ENCODE measurements around the gene HEBP2. TPM values are rescaled to one million over a fixed set of nuclear protein-coding genes. Genes with fewer than 3 reads are reported as not detected.
"Not testable (repeated sequence)": the region's sequence is repeated elsewhere in the genome, so short reads cannot be mapped to it uniquely, and the experiment has no call there.

HEBP2 gene
- total RNA-seq, 1 donor from 2014 or later = 53.0 TPM

GRCh38 chr6:138421608-138422007 lies 17.6 kb downstream of the HEBP2 start:
- peaks cover 4% of the 10 kb centered on the region for H3K27me3 Mint-ChIP-seq (ENCODE audit: unreplicated experiment)
- peak overlapping the region; percentile 25 for H3K4me3 Mint-ChIP-seq (ENCODE audit: unreplicated experiment)
- no peak overlapping the region for H3K27ac Mint-ChIP-seq (ENCODE audit: unreplicated experiment)
- peaks cover 10% of the 10 kb centered on the region for H3K9me3 Mint-ChIP-seq (ENCODE audit: unreplicated experiment)
- peaks cover 4% of the 10 kb centered on the region for H3K36me3 Mint-ChIP-seq (ENCODE audit: unreplicated experiment)
- peaks cover 3% of the 10 kb centered on the region for H3K4me1 Mint-ChIP-seq (ENCODE audit: low read depth, unreplicated experiment)
- no peak for TF ChIP-seq CTCF (IDR thresholded peaks at IDR 0.05; ENCODE audit: partially characterized antibody, unreplicated experiment)
- no peak for DNase-seq

- Mint-ChIP-seq H3K4me1 (ENCODE audit: low read depth, unreplicated experiment) (peaks cover 3% of the 10 kb centered on the region), H3K36me3 (ENCODE audit: unreplicated experiment) (peaks cover 4% of the 10 kb centered on the region), H3K4me3 (ENCODE audit: unreplicated experiment) (no peak overlapping the region), H3K27ac (ENCODE audit: unreplicated experiment) (no peak overlapping the region), H3K9me3 (ENCODE audit: unreplicated experiment) (peaks cover 5% of the 10 kb centered on the region), H3K27me3 (ENCODE audit: unreplicated experiment) (peaks cover 6% of the 10 kb centered on the region)
- no peak for DNase-seq
- no peak for TF ChIP-seq CTCF (IDR thresholded peaks at IDR 0.05; ENCODE audit: partially characterized antibody, unreplicated experiment)
Observed at GRCh38 chr6:138422861-138423260, 18.8 kb downstream of the HEBP2 start.

GRCh38 chr6:138424004-138424904 lies 20.2 kb downstream of the HEBP2 start:
- peaks cover 6% of the 10 kb centered on the region for H3K27me3 Mint-ChIP-seq (ENCODE audit: unreplicated experiment)
- peaks cover 4% of the 10 kb centered on the region for H3K36me3 Mint-ChIP-seq (ENCODE audit: unreplicated experiment)
- DNase-seq = no peak
- no peak for TF ChIP-seq CTCF (IDR thresholded peaks at IDR 0.05; ENCODE audit: partially characterized antibody, unreplicated experiment)
- H3K27ac Mint-ChIP-seq (ENCODE audit: unreplicated experiment) = peak overlapping the region; percentile 48
- H3K9me3 Mint-ChIP-seq (ENCODE audit: unreplicated experiment) = peaks cover 3% of the 10 kb centered on the region
- peaks cover 6% of the 10 kb centered on the region for H3K4me1 Mint-ChIP-seq (ENCODE audit: low read depth, unreplicated experiment)
- H3K4me3 Mint-ChIP-seq (ENCODE audit: unreplicated experiment) = no peak overlapping the region

- H3K9me3 Mint-ChIP-seq (ENCODE audit: unreplicated experiment); H3K36me3 Mint-ChIP-seq (ENCODE audit: unreplicated experiment); DNase-seq; H3K27me3 Mint-ChIP-seq (ENCODE audit: unreplicated experiment); H3K4me3 Mint-ChIP-seq (ENCODE audit: unreplicated experiment); H3K27ac Mint-ChIP-seq (ENCODE audit: unreplicated experiment): not testable (repeated sequence)
- H3K4me1 Mint-ChIP-seq (ENCODE audit: low read depth, unreplicated experiment) = peaks cover 14% of the 10 kb centered on the region
Observed at GRCh38 chr6:138425256-138425655, 21.2 kb downstream of the HEBP2 start.

GRCh38 chr6:138426500-138427123 lies 22.6 kb downstream of the HEBP2 start:
- Mint-ChIP-seq H3K4me3 (ENCODE audit: unreplicated experiment) (no peak overlapping the region), H3K4me1 (ENCODE audit: low read depth, unreplicated experiment) (peaks cover 26% of the 10 kb centered on the region), H3K27me3 (ENCODE audit: unreplicated experiment) (peaks cover 7% of the 10 kb centered on the region), H3K27ac (ENCODE audit: unreplicated experiment) (no peak overlapping the region), H3K9me3 (ENCODE audit: unreplicated experiment) (peaks cover 3% of the 10 kb centered on the region), H3K36me3 (ENCODE audit: unreplicated experiment) (peaks cover 2% of the 10 kb centered on the region)
- TF ChIP-seq CTCF (IDR thresholded peaks at IDR 0.05; ENCODE audit: partially characterized antibody, unreplicated experiment) = no peak
- DNase-seq = no peak
